ENCODE results near the gene CDCA3. TPM values are rescaled to one million over a fixed set of nuclear protein-coding genes. Genes with fewer than 3 reads are reported as not detected.

Gene CDCA3
- total RNA-seq, 1 experiment from 2014 or later: 61.8 TPM

DNA sequence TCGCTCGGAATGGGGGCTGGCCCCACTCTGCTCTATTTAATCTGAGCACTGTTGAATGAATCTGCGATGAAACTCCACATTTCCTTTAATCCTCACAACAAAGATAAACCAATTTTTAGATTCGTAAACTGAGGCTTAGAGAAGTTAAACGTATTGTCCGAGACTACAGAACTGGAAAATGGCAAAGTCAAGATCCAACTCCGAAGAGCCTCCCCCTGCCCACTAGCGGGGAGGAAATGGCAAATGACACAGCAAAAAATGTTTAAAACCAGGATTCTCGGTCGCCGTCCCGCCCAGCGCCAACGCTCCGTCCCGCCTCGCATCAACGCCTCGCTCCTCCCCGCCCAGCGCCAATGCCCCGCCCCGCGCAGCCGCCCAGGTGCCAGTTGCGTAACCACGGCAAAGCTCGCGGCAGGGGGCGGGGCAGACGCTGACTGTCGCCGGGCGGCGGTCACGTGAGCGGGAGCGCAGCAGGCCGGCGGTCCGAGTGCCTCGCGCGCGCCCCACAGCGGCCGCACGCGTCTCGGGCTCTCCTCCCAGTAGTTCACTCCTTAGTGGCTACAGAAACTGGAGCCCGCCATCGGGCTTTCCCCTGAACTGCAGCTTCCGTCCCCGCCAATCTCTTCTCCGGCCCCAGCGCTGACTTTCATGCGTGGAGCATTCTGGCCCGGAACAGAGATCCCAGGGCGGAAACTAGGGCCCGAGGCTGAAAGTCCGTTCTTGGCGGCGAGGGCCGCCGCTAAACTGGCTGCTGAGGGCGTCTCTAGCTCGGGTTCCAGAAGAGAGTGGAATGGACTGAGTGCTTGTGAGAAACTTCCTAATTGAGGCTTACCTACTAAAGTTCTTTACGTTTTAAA is 39.9 kb upstream of the CDCA3 start (continued):
- TF ChIP-seq USF2 (CRISPR knock-in tag; IDR thresholded peaks at IDR 0.05) (peak; percentile 99), CREM (CRISPR knock-in tag; IDR thresholded peaks at IDR 0.05) (peak; percentile 72; the same call in 1 of the 2 replicates), SOX15 (CRISPR knock-in tag; IDR thresholded peaks at IDR 0.05) (no peak), PRRX2 (CRISPR knock-in tag; IDR thresholded peaks at IDR 0.05) (no peak), HMGA2 (CRISPR knock-in tag; IDR thresholded peaks at IDR 0.05) (no peak), MAX (CRISPR knock-in tag; IDR thresholded peaks at IDR 0.05) (peak; percentile 79; the same call in 1 of the 2 replicates), TEAD4 (CRISPR knock-in tag; IDR thresholded peaks at IDR 0.05) (no peak), NR1H2 (CRISPR knock-in tag; IDR thresholded peaks at IDR 0.05) (no peak), SMAD3 (CRISPR knock-in tag; IDR thresholded peaks at IDR 0.05; ENCODE audit: borderline replicate concordance) (peak; percentile 59; the same call in 1 of the 2 replicates), EMX1 (CRISPR knock-in tag; IDR thresholded peaks at IDR 0.05) (0 out of 2 replicates have a peak, but pooled peaks have one; percentile 37), RORB (CRISPR knock-in tag; IDR thresholded peaks at IDR 0.05) (no peak), ZBTB21 (CRISPR knock-in tag; IDR thresholded peaks at IDR 0.05; ENCODE audit: borderline replicate concordance) (peak; percentile 85; the same call in 1 of the 2 replicates), TEAD1 (CRISPR knock-in tag; IDR thresholded peaks at IDR 0.05) (peak; percentile 46; the same call in 1 of the 2 replicates), TP53 (CRISPR knock-in tag; IDR thresholded peaks at IDR 0.05) (no peak), PRDM15 (CRISPR knock-in tag; IDR thresholded peaks at IDR 0.05) (peak; percentile 18), ZNF532 (CRISPR knock-in tag; IDR thresholded peaks at IDR 0.05; ENCODE audit: borderline replicate concordance) (no peak), ATF1 (CRISPR knock-in tag; IDR thresholded peaks at IDR 0.05) (no peak), SP1 (CRISPR knock-in tag; conservative IDR thresholded peaks at IDR 0.05) (peak; percentile 97), ETV6 (CRISPR knock-in tag; IDR thresholded peaks at IDR 0.05) (peak; percentile 37; the same call in 1 of the 2 replicates), MXD4 (CRISPR knock-in tag; IDR thresholded peaks at IDR 0.05; ENCODE audit: borderline replicate concordance) (no peak), NR3C1 (CRISPR knock-in tag; conservative IDR thresholded peaks at IDR 0.05; ENCODE audit: low read depth) (no peak)
- TF ChIP-seq, protein P1, sequence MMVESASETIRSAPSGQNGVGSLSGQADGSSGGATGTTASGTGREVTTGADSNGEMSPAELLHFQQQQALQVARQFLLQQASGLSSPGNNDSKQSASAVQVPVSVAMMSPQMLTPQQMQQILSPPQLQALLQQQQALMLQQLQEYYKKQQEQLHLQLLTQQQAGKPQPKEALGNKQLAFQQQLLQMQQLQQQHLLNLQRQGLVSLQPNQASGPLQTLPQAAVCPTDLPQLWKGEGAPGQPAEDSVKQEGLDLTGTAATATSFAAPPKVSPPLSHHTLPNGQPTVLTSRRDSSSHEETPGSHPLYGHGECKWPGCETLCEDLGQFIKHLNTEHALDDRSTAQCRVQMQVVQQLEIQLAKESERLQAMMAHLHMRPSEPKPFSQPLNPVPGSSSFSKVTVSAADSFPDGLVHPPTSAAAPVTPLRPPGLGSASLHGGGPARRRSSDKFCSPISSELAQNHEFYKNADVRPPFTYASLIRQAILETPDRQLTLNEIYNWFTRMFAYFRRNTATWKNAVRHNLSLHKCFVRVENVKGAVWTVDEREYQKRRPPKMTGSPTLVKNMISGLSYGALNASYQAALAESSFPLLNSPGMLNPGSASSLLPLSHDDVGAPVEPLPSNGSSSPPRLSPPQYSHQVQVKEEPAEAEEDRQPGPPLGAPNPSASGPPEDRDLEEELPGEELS (CRISPR knock-in tag; IDR thresholded peaks at IDR 0.05): 0 out of 2 replicates have a peak, but pooled peaks have one; percentile 58
- TF ChIP-seq, protein P2, sequence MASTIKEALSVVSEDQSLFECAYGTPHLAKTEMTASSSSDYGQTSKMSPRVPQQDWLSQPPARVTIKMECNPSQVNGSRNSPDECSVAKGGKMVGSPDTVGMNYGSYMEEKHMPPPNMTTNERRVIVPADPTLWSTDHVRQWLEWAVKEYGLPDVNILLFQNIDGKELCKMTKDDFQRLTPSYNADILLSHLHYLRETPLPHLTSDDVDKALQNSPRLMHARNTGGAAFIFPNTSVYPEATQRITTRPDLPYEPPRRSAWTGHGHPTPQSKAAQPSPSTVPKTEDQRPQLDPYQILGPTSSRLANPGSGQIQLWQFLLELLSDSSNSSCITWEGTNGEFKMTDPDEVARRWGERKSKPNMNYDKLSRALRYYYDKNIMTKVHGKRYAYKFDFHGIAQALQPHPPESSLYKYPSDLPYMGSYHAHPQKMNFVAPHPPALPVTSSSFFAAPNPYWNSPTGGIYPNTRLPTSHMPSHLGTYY (CRISPR knock-in tag; IDR thresholded peaks at IDR 0.05): no peak
- TF ChIP-seq, protein P3, sequence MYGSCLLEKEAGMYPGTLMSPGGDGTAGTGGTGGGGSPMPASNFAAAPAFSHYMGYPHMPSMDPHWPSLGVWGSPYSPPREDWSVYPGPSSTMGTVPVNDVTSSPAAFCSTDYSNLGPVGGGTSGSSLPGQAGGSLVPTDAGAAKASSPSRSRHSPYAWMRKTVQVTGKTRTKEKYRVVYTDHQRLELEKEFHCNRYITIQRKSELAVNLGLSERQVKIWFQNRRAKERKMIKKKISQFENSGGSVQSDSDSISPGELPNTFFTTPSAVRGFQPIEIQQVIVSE (CRISPR knock-in tag; IDR thresholded peaks at IDR 0.05; ENCODE audit: borderline replicate concordance): no peak
- TF ChIP-seq, protein P4, sequence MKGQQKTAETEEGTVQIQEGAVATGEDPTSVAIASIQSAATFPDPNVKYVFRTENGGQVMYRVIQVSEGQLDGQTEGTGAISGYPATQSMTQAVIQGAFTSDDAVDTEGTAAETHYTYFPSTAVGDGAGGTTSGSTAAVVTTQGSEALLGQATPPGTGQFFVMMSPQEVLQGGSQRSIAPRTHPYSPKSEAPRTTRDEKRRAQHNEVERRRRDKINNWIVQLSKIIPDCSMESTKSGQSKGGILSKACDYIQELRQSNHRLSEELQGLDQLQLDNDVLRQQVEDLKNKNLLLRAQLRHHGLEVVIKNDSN (CRISPR knock-in tag; IDR thresholded peaks at IDR 0.05): peak; percentile 96
